Measurements from ENCODE around the gene MICAL3. TPM values are rescaled to one million over a fixed set of nuclear protein-coding genes. Genes with fewer than 3 reads are reported as not detected.

The MICAL3 gene
- total RNA-seq, 1 experiment from 2014 or later, result 23.7 TPM

- TF ChIP-seq EZH2 (IDR thresholded peaks at IDR 0.05; ENCODE audit: low read length, unreplicated experiment), result no peak
- ChIA-PET POLR2A (ENCODE audit: unreplicated experiment) (no interaction called here), CTCF (no interaction called here)
- Histone ChIP-seq H3K9ac (ENCODE audit: low read length) (no peak overlapping the region), H3K27ac (ENCODE audit: low read length) (no peak overlapping the region), H3K9me2 (replicated peaks; ENCODE audit: low read length) (no peaks in the 10 kb centered on the region), H3K4me1 (ENCODE audit: insufficient read depth, low read length) (no peaks in the 10 kb centered on the region), H2AFZ (ENCODE audit: low read length) (no peak overlapping the region), H3K79me2 (ENCODE audit: low read length) (no peaks in the 10 kb centered on the region), H3K4me2 (ENCODE audit: low read length) (no peak overlapping the region), H3K27me3 (ENCODE audit: low read length) (no peaks in the 10 kb centered on the region), H4K20me1 (ENCODE audit: low read length) (no peaks in the 10 kb centered on the region), H3K4me3 (ENCODE audit: low read length) (no peak overlapping the region), H3K36me3 (ENCODE audit: low read depth, low read length) (no peaks in the 10 kb centered on the region), H3F3A (ENCODE audit: low read length, unreplicated experiment) (no peaks in the 10 kb centered on the region), H3K9me3 (ENCODE audit: low read length) (no peaks in the 10 kb centered on the region)
- intact Hi-C loops (cut with micrococcal nuclease), result no loop called here
- ATAC-seq (no peak), DNase-seq (no peak)
- no TSS peak for BruUV-seq (replicated peaks)
Measured at GRCh38 chr22:17828502-17829080, 195.8 kb downstream of the MICAL3 start.

- H3K4me2 ChIP-seq (ENCODE audit: low read length), result no peak overlapping the region
- H3K9me2 ChIP-seq (replicated peaks; ENCODE audit: low read length), result no peaks in the 10 kb centered on the region
- ATAC-seq (no peak), DNase-seq (no peak)
- H3K9ac ChIP-seq (ENCODE audit: low read length), result no peak overlapping the region
- H3K4me1 ChIP-seq (ENCODE audit: insufficient read depth, low read length), result no peaks in the 10 kb centered on the region
- ChIA-PET POLR2A (ENCODE audit: unreplicated experiment) (no interaction called here), CTCF (no interaction called here)
- no peaks in the 10 kb centered on the region for H3K27me3 ChIP-seq (ENCODE audit: low read length)
- H4K20me1 ChIP-seq (ENCODE audit: low read length), result no peaks in the 10 kb centered on the region
- no TSS peak for BruUV-seq (replicated peaks)
- no peak overlapping the region for H3K4me3 ChIP-seq (ENCODE audit: low read length)
- no peaks in the 10 kb centered on the region for H3F3A ChIP-seq (ENCODE audit: low read length, unreplicated experiment)
- no peaks in the 10 kb centered on the region for H3K36me3 ChIP-seq (ENCODE audit: low read depth, low read length)
- no peaks in the 10 kb centered on the region for H3K9me3 ChIP-seq (ENCODE audit: low read length)
- H2AFZ ChIP-seq (ENCODE audit: low read length), result no peak overlapping the region
- H3K79me2 ChIP-seq (ENCODE audit: low read length), result no peaks in the 10 kb centered on the region
- no peak for TF ChIP-seq EZH2 (IDR thresholded peaks at IDR 0.05; ENCODE audit: low read length, unreplicated experiment)
- TF ChIP-seq CTCF (conservative IDR thresholded peaks at IDR 0.05; ENCODE audit: low read depth, low read length), result no peak
- TF ChIP-seq EZH2phosphoT487 (IDR thresholded peaks at IDR 0.05; ENCODE audit: borderline replicate concordance, low read length), result no peak
- intact Hi-C loops (cut with micrococcal nuclease), result no loop called here
- H3K27ac ChIP-seq (ENCODE audit: low read length), result no peak overlapping the region
Measured at GRCh38 chr22:17827466-17827865, 196.9 kb downstream of the MICAL3 start.

- no peak overlapping the region for H3K4me2 ChIP-seq (ENCODE audit: low read length)
- no peak overlapping the region for H3K4me3 ChIP-seq (ENCODE audit: low read length)
- intact Hi-C loops (cut with micrococcal nuclease), result no loop called here
- POLR2A ChIA-PET (ENCODE audit: unreplicated experiment), result no interaction called here
- no peak overlapping the region for H3K27ac ChIP-seq (ENCODE audit: low read length)
- no peaks in the 10 kb centered on the region for H3K79me2 ChIP-seq (ENCODE audit: low read length)
- CTCF ChIA-PET, result no interaction called here
- BruUV-seq (replicated peaks), result no TSS peak
- no peaks in the 10 kb centered on the region for H3K9me2 ChIP-seq (replicated peaks; ENCODE audit: low read length)
- ATAC-seq (no peak), DNase-seq (no peak)
- no peaks in the 10 kb centered on the region for H3F3A ChIP-seq (ENCODE audit: low read length, unreplicated experiment)
- TF ChIP-seq EZH2 (IDR thresholded peaks at IDR 0.05; ENCODE audit: low read length, unreplicated experiment), result no peak
- no peak for TF ChIP-seq EZH2phosphoT487 (IDR thresholded peaks at IDR 0.05; ENCODE audit: borderline replicate concordance, low read length)
- TF ChIP-seq CTCF (conservative IDR thresholded peaks at IDR 0.05; ENCODE audit: low read depth, low read length), result no peak
- no peak overlapping the region for H3K9ac ChIP-seq (ENCODE audit: low read length)
- H4K20me1 ChIP-seq (ENCODE audit: low read length), result no peaks in the 10 kb centered on the region
- H3K4me1 ChIP-seq (ENCODE audit: insufficient read depth, low read length), result no peaks in the 10 kb centered on the region
- H2AFZ ChIP-seq (ENCODE audit: low read length), result no peak overlapping the region
- no peaks in the 10 kb centered on the region for H3K27me3 ChIP-seq (ENCODE audit: low read length)
- no peaks in the 10 kb centered on the region for H3K9me3 ChIP-seq (ENCODE audit: low read length)
- no peaks in the 10 kb centered on the region for H3K36me3 ChIP-seq (ENCODE audit: low read depth, low read length)
Measured at GRCh38 chr22:17825876-17826550, 198.3 kb downstream of the MICAL3 start.
